Measurements from ENCODE around the gene FAM98B.

- no peak for TF ChIP-seq CTCF (IDR thresholded peaks at IDR 0.05)
- no peak for TF ChIP-seq POLR2A (IDR thresholded peaks at IDR 0.05)
Measured at GRCh38 chr15:38525489-38525888, 71.6 kb downstream of the FAM98B start.

All from testis (tissue), 2 donors.